Keratinocyte (primary cell): ENCODE results near the gene TNS1.
A peak's percentile ranks its signal among the peaks of the same experiment; 100 is the strongest.

Experiments
- CTCF ChIP-seq, 3 experiments: IDR thresholded peaks in 1 of 3; conservative IDR thresholded peaks in 1 of 3; optimal IDR thresholded peaks in 1 of 3; 2 replicates in 2 of 3; 3 replicates in 1 of 3; pipeline versions ENCODE3 to v1.5.1; 2011; ENCODE audit warnings: low read length in 3 of 3, mild to moderate bottlenecking in 3 of 3, moderate library complexity in 2 of 3, control low read depth in 1 of 3, inconsistent platforms in 1 of 3; ENCODE audit not compliant: insufficient read depth in 2 of 3; ENCODE audit errors: extremely low read depth in 1 of 3
- EZH2 ChIP-seq: IDR thresholded peaks from one replicate; pipeline ENCODE4 v1.6.1; 2012; ENCODE audit warnings: inconsistent platforms, mild to moderate bottlenecking, low read length, moderate library complexity

GRCh38 chr2:217943446-217944321 lies 59.1 kb downstream of the TNS1 start:
- peak in 1 of 3 experiments; percentile 23 for TF ChIP-seq CTCF (optimal IDR thresholded peaks at IDR 0.05 in 1 of 3, IDR thresholded peaks at IDR 0.05 in 1 of 3, conservative IDR thresholded peaks at IDR 0.05 in 1 of 3; ENCODE audit: extremely low read depth in 1 of 3, insufficient read depth in 2 of 3, low read length in 3 of 3)
- TF ChIP-seq EZH2: peak; percentile 35
